ENCODE results near the gene KRT7. TPM values are rescaled to one million over a fixed set of nuclear protein-coding genes. Genes with fewer than 3 reads are reported as not detected.

The KRT7 gene
- total RNA-seq, 1 donor = 1.4 TPM

GRCh38 chr12:52291267-52291935 is 58.4 kb downstream of the KRT7 start, which contains the start of gene KRT81:
Gene KRT81 (minus strand): TSS chr12:52291534. CDS start chr12:52291465, 69 bp downstream.
- no peak for TF ChIP-seq CTCF (IDR thresholded peaks at IDR 0.05; ENCODE audit: insufficient read depth, low read length)
- no peak for DNase-seq (ENCODE audit: low read depth)
- no peak within 1 kb of the TSS for H3K4me3 ChIP-seq (ENCODE audit: low read depth, low read length)

- no peak overlapping the region for H3K4me3 ChIP-seq (ENCODE audit: low read depth, low read length)
- DNase-seq (ENCODE audit: low read depth) = no peak
- no peak for TF ChIP-seq CTCF (IDR thresholded peaks at IDR 0.05; ENCODE audit: insufficient read depth, low read length)
Observed at GRCh38 chr12:52293926-52294325, 60.9 kb downstream of the KRT7 start.

GRCh38 chr12:52294803-52295202 is 61.8 kb downstream of the KRT7 start:
- no peak overlapping the region for H3K4me3 ChIP-seq (ENCODE audit: low read depth, low read length)
- no peak for TF ChIP-seq CTCF (IDR thresholded peaks at IDR 0.05; ENCODE audit: insufficient read depth, low read length)
- DNase-seq (ENCODE audit: low read depth) = no peak

- no peak overlapping the region for H3K4me3 ChIP-seq (ENCODE audit: low read depth, low read length)
- DNase-seq (ENCODE audit: low read depth) = no peak
- TF ChIP-seq CTCF (IDR thresholded peaks at IDR 0.05; ENCODE audit: insufficient read depth, low read length) = no peak
Observed at GRCh38 chr12:52295663-52296062, 62.6 kb downstream of the KRT7 start.

GRCh38 chr12:52296572-52297215 is 63.7 kb downstream of the KRT7 start:
- TF ChIP-seq CTCF (IDR thresholded peaks at IDR 0.05; ENCODE audit: insufficient read depth, low read length) = no peak
- no peak for DNase-seq (ENCODE audit: low read depth)

More at GRCh38 chr12:52296572-52297215, 63.7 kb downstream of the KRT7 start:
- no peak overlapping the region for H3K4me3 ChIP-seq (ENCODE audit: low read depth, low read length)

Other genes starting within 250 kb of the KRT7 start
- 7.3 TPM in 2 replicates for gene TAMALIN, start 226.3 kb upstream of the KRT7 start, total RNA-seq (ENCODE audit: low replicate concordance)
- 0.82 and 3.9 TPM in 2 replicates for gene NR4A1, start 181.8 kb upstream of the KRT7 start, total RNA-seq (ENCODE audit: low replicate concordance)
- 41.1 and 89.2 TPM in 2 replicates for gene ATG101, start 163.3 kb upstream of the KRT7 start, total RNA-seq (ENCODE audit: low replicate concordance)
- 0.27 and 0.98 TPM in 2 replicates for gene SMIM41, start 153.5 kb upstream of the KRT7 start, total RNA-seq (ENCODE audit: low replicate concordance)
- 0.25 and 0.36 TPM in 2 replicates for gene KRT80, start 41.2 kb upstream of the KRT7 start, total RNA-seq (ENCODE audit: low replicate concordance)
- not detected in 2 replicates for gene KRT86, start 41.4 kb downstream of the KRT7 start, total RNA-seq (ENCODE audit: low replicate concordance)
- not detected in 2 replicates for gene KRT81, start 58.3 kb downstream of the KRT7 start, total RNA-seq (ENCODE audit: low replicate concordance)
- gene KRT83, start 88.2 kb downstream of the KRT7 start, total RNA-seq (ENCODE audit: low replicate concordance) = not detected in 2 replicates
- not detected in 2 replicates for gene KRT85, start 134.2 kb downstream of the KRT7 start, total RNA-seq (ENCODE audit: low replicate concordance)
- gene KRT84, start 152.4 kb downstream of the KRT7 start, total RNA-seq (ENCODE audit: low replicate concordance) = not detected in 2 replicates
- gene KRT82, start 173.1 kb downstream of the KRT7 start, total RNA-seq (ENCODE audit: low replicate concordance) = not detected in 2 replicates
- not detected in 2 replicates for gene KRT75, start 201.1 kb downstream of the KRT7 start, total RNA-seq (ENCODE audit: low replicate concordance)
- not detected in 2 replicates for gene KRT6B, start 218.9 kb downstream of the KRT7 start, total RNA-seq (ENCODE audit: low replicate concordance)
- gene KRT6C, start 240.6 kb downstream of the KRT7 start, total RNA-seq (ENCODE audit: low replicate concordance) = not detected in 2 replicates